Posterior vena cava (tissue), 2 donors: ENCODE measurements around the gene ODAD2. TPM values are rescaled to one million over a fixed set of nuclear protein-coding genes. Genes with fewer than 3 reads are reported as not detected.
"Not testable (repeated sequence)": the region's sequence is repeated elsewhere in the genome, so short reads cannot be mapped to it uniquely, and the experiment has no call there.

Source experiments
- DNase-seq: peaks from one replicate; pipeline ENCODE4 v3.0.0-alpha.2; 2020; ENCODE audit warnings: low spot score
- intact Hi-C, 2 donors: fragments of 100-400 bp; cut with DNase I; formaldehyde crosslinking; loops; one replicate each; pipeline versions ENCODE4 v1.14.1 to v1.14.2; 2022 to 2023
- long read RNA-seq, 2 donors: library from polyadenylated mRNA; unstranded; transcript quantifications; one replicate each; pipeline ENCODE4 v2.0.0, GENCODE V29; 2020 to 2021
- total RNA-seq, 2 donors: library from RNA; stranded (reverse); fragmentation: NEBNext Ultra II Directional; extraction: Animal tissue kit (Norgen Biotek cat#: 25700); gene quantifications; one replicate each; pipeline ENCODE4 v1.2.1, GENCODE V29; 2021
- donor health status: DM: yes; HTN: yes; CAD: no.
- donor health status: DM: yes; HTN: yes; CAD: no.

ODAD2 gene
- total RNA-seq, result 1 to 10 TPM; 2.9 to 5.3 TPM
- long read RNA-seq, donor 1, partial matches to known transcripts, result 1 of 3 reads
- long read RNA-seq, donor 1, other reads (novel, unspliced or antisense), result 2 of 3 reads
- long read RNA-seq, donor 2, partial matches to known transcripts, result 0 of 3 reads
- long read RNA-seq, donor 2, other reads (novel, unspliced or antisense), result 2 of 3 reads

GRCh38 chr10:27998954-27999275 is at the start of gene ODAD2:
ODAD2 (minus strand) TSS chr10:27999079; CDS start chr10:27995142, 3,937 bp downstream.
- DNase-seq, result peak; percentile 82
- intact Hi-C loops, result no loop called here

GRCh38 chr10:28047061-28047460 is 48.2 kb upstream of the ODAD2 start:
- DNase-seq, result no peak
- intact Hi-C loops, result no loop called here

GRCh38 chr10:28046579-28046978 is 47.7 kb upstream of the ODAD2 start:
- intact Hi-C loops, result no loop called here
- DNase-seq, result no peak

GRCh38 chr10:28043941-28044340 is 45.1 kb upstream of the ODAD2 start:
- intact Hi-C loops, result no loop called here
- no peak for DNase-seq

GRCh38 chr10:28036587-28036986 is 37.7 kb upstream of the ODAD2 start:
- intact Hi-C loops, result no loop called here
- no peak for DNase-seq

- no peak for DNase-seq
- intact Hi-C loops, result no loop called here
These were observed 22.4 kb upstream of the ODAD2 start for GRCh38 chr10:28020993-28021982.

- DNase-seq, result no peak
- intact Hi-C loops, result no loop called here
These were observed 21.4 kb upstream of the ODAD2 start for GRCh38 chr10:28020080-28020860.

- intact Hi-C loops, result no loop called here
- no peak for DNase-seq
These were observed 15.8 kb upstream of the ODAD2 start for GRCh38 chr10:28014651-28015050.

- intact Hi-C loops, result no loop called here
- no peak for DNase-seq
These were observed 14.2 kb upstream of the ODAD2 start for GRCh38 chr10:28012990-28013515.

GRCh38 chr10:28010821-28011220 is 11.9 kb upstream of the ODAD2 start:
- intact Hi-C loops, result no loop called here
- no peak for DNase-seq

GRCh38 chr10:28008054-28008453 is 9.2 kb upstream of the ODAD2 start:
- intact Hi-C loops, result no loop called here
- DNase-seq, result no peak

GRCh38 chr10:28001353-28001752 is 2.5 kb upstream of the ODAD2 start:
- DNase-seq, result no peak
- intact Hi-C loops, result no loop called here

GRCh38 chr10:27998178-27998953 is 513 bp downstream of the ODAD2 start:
- DNase-seq, result peak; percentile 80

GRCh38 chr10:27997865-27998177 is 1.1 kb downstream of the ODAD2 start:
- no peak for DNase-seq
- intact Hi-C loops, result no loop called here

More at GRCh38 chr10:27998178-27998953, 513 bp downstream of the ODAD2 start:
- intact Hi-C loops, result no loop called here

- intact Hi-C loops, result no loop called here
- DNase-seq, result no peak
These were observed 3.6 kb downstream of the ODAD2 start for GRCh38 chr10:27995311-27995710.

- DNase-seq, intact Hi-C loops: not testable (repeated sequence)
These were observed 9.5 kb downstream of the ODAD2 start for GRCh38 chr10:27989357-27989756.

- no peak for DNase-seq
- intact Hi-C loops, result no loop called here
These were observed 12.1 kb downstream of the ODAD2 start for GRCh38 chr10:27986821-27987220.

GRCh38 chr10:27982875-27983543 is 15.9 kb downstream of the ODAD2 start:
- intact Hi-C loops, result no loop called here
- no peak for DNase-seq

- DNase-seq, result no peak
These were observed 17.1 kb downstream of the ODAD2 start for GRCh38 chr10:27981744-27982143.

More at GRCh38 chr10:27981744-27982143, 17.1 kb downstream of the ODAD2 start:
- intact Hi-C loops, result no loop called here
